Measurements from ENCODE around the gene PALD1. TPM values are rescaled to one million over a fixed set of nuclear protein-coding genes. Genes with fewer than 3 reads are reported as not detected.
A peak's percentile ranks its signal among the peaks of the same experiment; 100 is the strongest.

The PALD1 gene
- total RNA-seq, 2 donors from 2014 or later = 4.9 to 11.7 TPM

DNA sequence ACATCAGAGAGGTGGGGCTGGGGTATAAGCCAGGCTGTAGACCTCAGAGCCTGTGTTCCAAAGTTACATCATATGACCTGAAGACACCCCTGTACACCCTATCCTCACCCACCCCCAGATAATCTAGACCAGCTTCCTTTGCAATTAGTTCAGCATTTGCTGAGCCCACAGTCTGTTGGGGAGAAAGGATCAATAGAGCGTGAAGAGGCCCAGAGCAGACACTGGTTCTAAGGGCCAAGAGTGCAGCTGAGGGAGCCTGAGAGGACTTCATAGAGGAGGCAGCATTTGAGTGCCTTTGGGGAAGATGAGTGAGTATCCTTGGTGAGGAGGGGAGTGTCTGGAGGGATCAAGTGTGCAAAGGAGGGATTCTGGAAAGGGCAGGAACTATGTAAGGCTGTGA, 65.3 kb downstream of the PALD1 start:
- Histone ChIP-seq H3K4me3 (no peak overlapping the region), H3K36me3 (replicated peaks in 1 of 2; ENCODE audit: insufficient read depth in 1 of 2, low read depth in 2 of 2) (no peaks in the 10 kb centered on the region), H3K9me3 (no peaks in the 10 kb centered on the region), H3K27me3 (no peaks in the 10 kb centered on the region), H3K4me1 (no peaks in the 10 kb centered on the region), H3K27ac (no peak overlapping the region)
- WGBS, 2 donors = 100% methylated on average over 1 of the region's 1 CpG
- TF ChIP-seq, protein P1, sequence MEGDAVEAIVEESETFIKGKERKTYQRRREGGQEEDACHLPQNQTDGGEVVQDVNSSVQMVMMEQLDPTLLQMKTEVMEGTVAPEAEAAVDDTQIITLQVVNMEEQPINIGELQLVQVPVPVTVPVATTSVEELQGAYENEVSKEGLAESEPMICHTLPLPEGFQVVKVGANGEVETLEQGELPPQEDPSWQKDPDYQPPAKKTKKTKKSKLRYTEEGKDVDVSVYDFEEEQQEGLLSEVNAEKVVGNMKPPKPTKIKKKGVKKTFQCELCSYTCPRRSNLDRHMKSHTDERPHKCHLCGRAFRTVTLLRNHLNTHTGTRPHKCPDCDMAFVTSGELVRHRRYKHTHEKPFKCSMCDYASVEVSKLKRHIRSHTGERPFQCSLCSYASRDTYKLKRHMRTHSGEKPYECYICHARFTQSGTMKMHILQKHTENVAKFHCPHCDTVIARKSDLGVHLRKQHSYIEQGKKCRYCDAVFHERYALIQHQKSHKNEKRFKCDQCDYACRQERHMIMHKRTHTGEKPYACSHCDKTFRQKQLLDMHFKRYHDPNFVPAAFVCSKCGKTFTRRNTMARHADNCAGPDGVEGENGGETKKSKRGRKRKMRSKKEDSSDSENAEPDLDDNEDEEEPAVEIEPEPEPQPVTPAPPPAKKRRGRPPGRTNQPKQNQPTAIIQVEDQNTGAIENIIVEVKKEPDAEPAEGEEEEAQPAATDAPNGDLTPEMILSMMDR (IDR thresholded peaks at IDR 0.05) = no peak
- TF ChIP-seq POLR2A (IDR thresholded peaks at IDR 0.05) = no peak
- intact Hi-C loops (cut with DNase I) = no loop called here
- no peak for DNase-seq
- ATAC-seq = no peak

DNA sequence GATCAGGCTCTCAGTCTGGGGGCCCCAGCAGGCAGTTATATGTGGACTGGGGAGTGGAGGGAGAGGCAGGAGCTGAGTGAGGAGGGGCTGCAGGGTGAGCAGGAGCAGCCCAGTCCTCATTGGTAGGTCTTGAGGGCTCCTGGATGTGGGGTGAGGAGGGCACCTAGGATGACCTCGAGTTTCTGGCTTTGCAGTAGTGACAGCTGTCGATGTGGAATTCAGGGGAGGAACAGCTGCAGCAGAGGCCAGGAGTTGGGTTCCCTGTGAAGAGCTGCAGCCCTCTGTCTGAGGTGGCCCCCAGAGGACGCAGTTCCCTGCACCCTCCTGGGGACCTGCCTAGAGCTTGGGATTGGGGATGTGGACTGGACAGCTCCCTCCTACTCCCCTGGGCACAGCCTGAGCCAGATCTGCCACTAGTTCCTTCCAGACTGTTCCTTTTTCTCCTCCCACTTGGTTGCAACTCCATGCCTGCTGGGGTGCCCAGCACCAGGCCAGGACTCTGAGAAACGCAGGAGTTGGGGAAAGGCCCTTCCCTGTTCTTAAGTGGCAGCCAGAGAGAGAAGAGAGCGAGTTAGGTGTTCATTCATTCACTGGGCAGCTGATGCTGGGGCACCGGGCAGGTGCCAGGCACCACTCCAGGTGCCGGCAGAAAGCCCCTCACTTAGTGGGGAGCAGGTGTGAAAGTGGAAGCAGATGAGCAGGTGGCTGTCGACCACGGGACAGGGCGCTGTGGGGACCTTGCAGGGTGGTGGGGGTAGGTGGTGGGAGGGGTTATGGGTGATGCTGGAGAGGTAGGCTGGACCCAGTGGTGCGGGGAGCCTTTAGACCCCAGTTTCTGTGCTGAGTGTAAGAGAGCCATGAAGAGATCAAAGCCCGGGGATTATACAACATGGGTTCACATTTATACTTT, 66.1 kb downstream of the PALD1 start:
- Histone ChIP-seq H3K4me1 (no peaks in the 10 kb centered on the region), H3K36me3 (replicated peaks in 1 of 2; ENCODE audit: insufficient read depth in 1 of 2, low read depth in 2 of 2) (no peaks in the 10 kb centered on the region)
- 63% methylated on average over 9 to 11 of the region's 12 CpGs for WGBS, 2 donors

GRCh38 chr10:70546584-70546983, 68.0 kb downstream of the PALD1 start:
- ATAC-seq = no peak
- no peaks in the 10 kb centered on the region for H3K9me3 ChIP-seq
- DNase-seq = peak in 1 of 4 donors; percentile 37
- no peaks in the 10 kb centered on the region for H3K4me1 ChIP-seq
- WGBS, 2 donors = 13 to 15% methylated on average over 3 of the region's 3 CpGs
- no peaks in the 10 kb centered on the region for H3K27me3 ChIP-seq
- H3K4me3 ChIP-seq = no peak overlapping the region
- intact Hi-C loops (cut with DNase I) = loop anchor here (5.0 kb wide), 1 partner anchor 211 kb away; no protein-coding TSS in a partner anchor
- no peak overlapping the region for H3K27ac ChIP-seq
- H3K36me3 ChIP-seq (replicated peaks in 1 of 2; ENCODE audit: insufficient read depth in 1 of 2, low read depth in 2 of 2) = no peaks in the 10 kb centered on the region
- no peak for TF ChIP-seq POLR2A (IDR thresholded peaks at IDR 0.05)

More for the DNA sequence above, 66.1 kb downstream of the PALD1 start:
- intact Hi-C loops (cut with DNase I) = loop anchor here (5.0 kb wide), 1 partner anchor 213 kb away; no protein-coding TSS in a partner anchor
- H3K27ac ChIP-seq = no peak overlapping the region
- ATAC-seq (no peak), DNase-seq (no peak)
- no peaks in the 10 kb centered on the region for H3K27me3 ChIP-seq
- no peaks in the 10 kb centered on the region for H3K9me3 ChIP-seq
- no peak overlapping the region for H3K4me3 ChIP-seq
- no peak for TF ChIP-seq POLR2A (IDR thresholded peaks at IDR 0.05)
- TF ChIP-seq, protein P1 (IDR thresholded peaks at IDR 0.05) = no peak

- Histone ChIP-seq H3K27me3 (no peaks in the 10 kb centered on the region), H3K4me3 (no peak overlapping the region), H3K27ac (no peak overlapping the region), H3K36me3 (replicated peaks in 1 of 2; ENCODE audit: insufficient read depth in 1 of 2, low read depth in 2 of 2) (no peaks in the 10 kb centered on the region), H3K4me1 (no peaks in the 10 kb centered on the region), H3K9me3 (no peaks in the 10 kb centered on the region)
- intact Hi-C loops (cut with DNase I) = loop anchor here (5.0 kb wide), 1 partner anchor 208 kb away; no protein-coding TSS in a partner anchor
- DNase-seq (no peak), ATAC-seq (no peak)
- TF ChIP-seq, protein P1 (IDR thresholded peaks at IDR 0.05) = no peak
- no peak for TF ChIP-seq POLR2A (IDR thresholded peaks at IDR 0.05)
- 65 to 79% methylated on average over 8 to 12 of the region's 12 CpGs for WGBS, 2 donors
Measured at GRCh38 chr10:70549351-70549961, 70.9 kb downstream of the PALD1 start.

DNA sequence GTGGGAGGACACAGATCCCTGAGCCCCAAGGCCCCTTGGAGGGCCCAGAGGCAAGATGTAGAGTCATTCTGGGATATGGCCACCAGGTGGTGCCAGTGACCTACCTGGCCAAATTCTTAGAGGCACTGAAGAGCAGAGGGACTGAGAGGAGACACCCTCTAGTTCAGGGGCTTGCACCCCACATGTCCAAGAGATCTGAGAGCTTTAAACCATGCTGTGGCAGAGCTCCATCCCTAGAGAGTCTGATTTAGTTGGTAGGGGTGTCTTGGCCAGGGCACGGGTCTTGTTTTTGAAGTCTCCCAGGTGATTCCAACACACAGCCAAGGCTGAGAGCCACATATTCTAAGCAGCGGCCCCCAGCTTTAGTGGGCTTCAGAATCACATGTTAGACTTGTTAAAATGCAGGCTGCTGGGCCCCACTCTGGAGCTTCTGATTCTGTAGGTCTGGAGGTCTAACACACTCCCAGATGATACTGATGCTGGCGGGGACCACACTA, 71.4 kb downstream of the PALD1 start:
- Histone ChIP-seq H3K4me1 (no peaks in the 10 kb centered on the region), H3K4me3 (no peak overlapping the region), H3K27me3 (no peaks in the 10 kb centered on the region), H3K27ac (no peak overlapping the region), H3K9me3 (no peaks in the 10 kb centered on the region), H3K36me3 (replicated peaks in 1 of 2; ENCODE audit: insufficient read depth in 1 of 2, low read depth in 2 of 2) (no peaks in the 10 kb centered on the region)
- ATAC-seq (peak; percentile 61), DNase-seq (peak; percentile 62 to 74 (median 68))
- TF ChIP-seq, protein P1 (IDR thresholded peaks at IDR 0.05) = peak; percentile 67 to 84 (median 80)
- TF ChIP-seq POLR2A (IDR thresholded peaks at IDR 0.05) = no peak
- intact Hi-C loops (cut with DNase I) = loop anchor here (5.0 to 10.0 kb wide), 2 partner anchors 207 to 735 kb away; no protein-coding TSS in a partner anchor
- 57 to 88% methylated on average over 1 to 3 of the region's 3 CpGs for WGBS, 2 donors

Data from body of pancreas (tissue), 4 donors.